WI38 (cell line): ENCODE data around the gene AZI2.

Experiments used
- H3K4me3 ChIP-seq: 2 replicates; pipeline ENCODE4 v1.5.1; 2011; ENCODE audit warnings: low read depth, mild to moderate bottlenecking, control low read depth, low read length
- CTCF ChIP-seq: IDR thresholded peaks from 2 replicates; pipeline ENCODE4 v1.5.1; 2012; ENCODE audit warnings: low read depth, mild to moderate bottlenecking, control low read depth, low read length

The AZI2 gene

GRCh38 chr3:28291577-28291976 is 57.0 kb downstream of the AZI2 start:
- H3K4me3 ChIP-seq, result no peak overlapping the region
- TF ChIP-seq CTCF, result no peak

GRCh38 chr3:28290863-28291300 is 57.7 kb downstream of the AZI2 start:
- no peak overlapping the region for H3K4me3 ChIP-seq
- TF ChIP-seq CTCF, result no peak

GRCh38 chr3:28287046-28287445 is 61.6 kb downstream of the AZI2 start:
- no peak for TF ChIP-seq CTCF

GRCh38 chr3:28286595-28286994 is 62.0 kb downstream of the AZI2 start:
- peak; percentile 29; the same call in 1 of the 2 replicates for TF ChIP-seq CTCF
- H3K4me3 ChIP-seq, result no peak overlapping the region

More at GRCh38 chr3:28287046-28287445, 61.6 kb downstream of the AZI2 start:
- H3K4me3 ChIP-seq, result no peak overlapping the region

GRCh38 chr3:28280781-28281180 is 67.8 kb downstream of the AZI2 start:
- TF ChIP-seq CTCF, result no peak
- H3K4me3 ChIP-seq, result no peak overlapping the region

- no peak for TF ChIP-seq CTCF
- no peak overlapping the region for H3K4me3 ChIP-seq
These were observed 68.9 kb downstream of the AZI2 start for GRCh38 chr3:28279770-28280169.

GRCh38 chr3:28278918-28279317 is 69.7 kb downstream of the AZI2 start:
- H3K4me3 ChIP-seq, result no peak overlapping the region

More at GRCh38 chr3:28278918-28279317, 69.7 kb downstream of the AZI2 start:
- TF ChIP-seq CTCF, result no peak
